ENCODE results near the gene MYO18B.

- TF ChIP-seq TAF1 (IDR thresholded peaks at IDR 0.05; ENCODE audit: low read depth) (no peak), YY1 (IDR thresholded peaks at IDR 0.05; ENCODE audit: low read depth) (no peak), FOXM1 (IDR thresholded peaks at IDR 0.05; ENCODE audit: borderline replicate concordance, low read depth) (no peak), RAD21 (IDR thresholded peaks at IDR 0.05; ENCODE audit: low read depth) (peak; percentile 16; the same call in 1 of the 2 replicates), NFIC (IDR thresholded peaks at IDR 0.05) (no peak), CREB1 (IDR thresholded peaks at IDR 0.05; ENCODE audit: low read depth) (no peak), REST (IDR thresholded peaks at IDR 0.05; ENCODE audit: low read depth) (no peak), CEBPB (IDR thresholded peaks at IDR 0.05) (no peak), EP300 (IDR thresholded peaks at IDR 0.05; ENCODE audit: borderline replicate concordance) (no peak), MAX (IDR thresholded peaks at IDR 0.05) (no peak), ZBTB7A (IDR thresholded peaks at IDR 0.05; ENCODE audit: low read depth) (no peak)
- TF ChIP-seq, protein P1, sequence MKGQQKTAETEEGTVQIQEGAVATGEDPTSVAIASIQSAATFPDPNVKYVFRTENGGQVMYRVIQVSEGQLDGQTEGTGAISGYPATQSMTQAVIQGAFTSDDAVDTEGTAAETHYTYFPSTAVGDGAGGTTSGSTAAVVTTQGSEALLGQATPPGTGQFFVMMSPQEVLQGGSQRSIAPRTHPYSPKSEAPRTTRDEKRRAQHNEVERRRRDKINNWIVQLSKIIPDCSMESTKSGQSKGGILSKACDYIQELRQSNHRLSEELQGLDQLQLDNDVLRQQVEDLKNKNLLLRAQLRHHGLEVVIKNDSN (IDR thresholded peaks at IDR 0.05), result no peak
Observed at GRCh38 chr22:25898707-25899365, 156.8 kb downstream of the MYO18B start.
